Aorta (tissue), 5 donors: ENCODE measurements around the gene PLEKHA1. TPM values are rescaled to one million over a fixed set of nuclear protein-coding genes. Genes with fewer than 3 reads are reported as not detected.

Source experiments
- ATAC-seq: fragments of 200-7000 bp; cut with Tn5 transposase; one replicate; pipeline ENCODE4 v1.9.1; 2022; ENCODE audit warnings: moderate library complexity; ENCODE audit not compliant: low FRiP score
- DNase-seq, 2 donors: peaks; one replicate each; pipeline ENCODE4 v3.0.0-alpha.2; 2020
- H3K27ac ChIP-seq, 2 donors: one replicate each; pipeline ENCODE4 v1.5.1; 2013; ENCODE audit warnings: low read length in 2 of 2, mild to moderate bottlenecking in 2 of 2, moderate library complexity in 2 of 2, control low read depth in 1 of 2, inconsistent platforms in 1 of 2, low read depth in 1 of 2
- H3K27me3 ChIP-seq, 2 donors: one replicate each; pipeline ENCODE4 v1.6.1; 2013; ENCODE audit warnings: control low read depth in 1 of 2, low read length in 1 of 2, mild to moderate bottlenecking in 1 of 2, moderate library complexity in 1 of 2; ENCODE audit not compliant: insufficient read depth in 2 of 2, control insufficient read depth in 1 of 2
- H3K36me3 ChIP-seq, 2 donors: one replicate each; pipeline ENCODE4 v1.6.1; 2013; ENCODE audit warnings: control low read depth in 1 of 2, low read length in 1 of 2, mild to moderate bottlenecking in 1 of 2; ENCODE audit not compliant: insufficient read depth in 2 of 2, control insufficient read depth in 1 of 2
- H3K4me1 ChIP-seq, 2 donors: one replicate each; pipeline ENCODE4 v1.6.1; 2013; ENCODE audit warnings: low read length in 2 of 2, control low read depth in 1 of 2, mild to moderate bottlenecking in 1 of 2, moderate library complexity in 1 of 2; ENCODE audit not compliant: insufficient read depth in 2 of 2, control insufficient read depth in 1 of 2
- H3K4me3 ChIP-seq, 2 donors: one replicate each; pipeline ENCODE4 v1.5.1; 2013; ENCODE audit warnings: low read length in 2 of 2, control low read depth in 1 of 2, mild to moderate bottlenecking in 1 of 2
- H3K9me3 ChIP-seq: one replicate; pipeline ENCODE4 v1.6.1; 2013; ENCODE audit warnings: mild to moderate bottlenecking, low read length; ENCODE audit not compliant: control insufficient read depth
- WGBS, 2 donors: extraction: QIAGEN DNeasy Blood & Tissue Kit; methylation state at CpG; one replicate each; pipeline ENCODE4 v1.1.7; 2013; 5-methylcytosine and 5-hydroxymethylcytosine counted together
- intact Hi-C, 2 donors: fragments of 100-400 bp; cut with DNase I; formaldehyde crosslinking; loops; one replicate each; pipeline versions ENCODE4 v1.14.2 to v1.15.0; 2022
- polyA plus RNA-seq, 2 donors: library from polyadenylated mRNA; stranded (reverse); fragments of 200-250 nt; gene quantifications; one replicate each; pipeline ENCODE4 v1.2.3, GENCODE V29; 2013
- total RNA-seq, 2 donors: library from RNA; stranded (reverse); fragmentation: NEBNext Ultra II Directional; extraction: Animal tissue kit (Norgen Biotek cat#: 25700); gene quantifications; one replicate each; pipeline ENCODE4 v1.2.1, GENCODE V29; 2021
- donor health status: healthy with polysubstance abuse.
- donor health status: Bipolar disorder and iron deficiency.
- donor health status: DM: no; HTN: no; CAD: no.
- donor health status: DM: no; HTN: no; CAD: no.
- donor health status: DM: yes; HTN: yes; CAD: no.

Gene PLEKHA1
- total and polyA plus RNA-seq, 4 donors, result 16.3 to 46.1 (median 28.4) TPM

DNA sequence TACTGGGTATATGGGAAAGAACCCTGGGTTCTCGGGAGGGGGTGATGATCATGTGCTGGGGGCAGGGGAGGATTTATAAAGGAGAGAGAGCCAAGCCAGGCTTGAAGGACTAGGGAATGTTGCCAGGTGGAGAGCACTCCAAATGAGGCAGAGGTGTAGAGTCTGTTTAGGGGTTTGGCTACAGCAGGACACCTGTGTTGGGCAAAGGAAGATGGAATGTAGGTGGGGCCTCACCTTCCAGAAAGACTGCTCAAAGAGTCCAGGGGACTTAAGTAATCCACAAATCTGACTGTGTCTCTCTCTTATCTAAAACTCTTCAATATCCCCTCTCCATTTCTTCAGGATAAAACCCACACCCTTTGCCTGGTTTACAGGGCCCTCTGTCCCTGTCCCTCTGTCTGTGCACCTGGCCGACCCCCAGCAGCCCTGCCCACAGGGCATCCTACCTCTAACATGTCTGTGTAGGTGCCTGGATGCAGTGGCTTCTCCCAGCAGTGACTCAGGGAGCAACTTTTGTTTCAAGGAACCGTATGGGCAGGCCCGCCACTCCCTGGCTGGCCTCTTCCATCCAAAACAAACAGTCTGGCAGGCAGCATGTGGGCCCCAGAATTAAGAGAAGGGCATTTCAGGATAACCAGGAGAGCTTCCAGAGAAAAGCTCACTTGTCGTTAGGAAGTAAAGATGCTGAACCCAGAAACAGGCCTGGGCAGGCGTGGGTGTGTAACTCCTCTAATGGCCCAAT is 10.6 kb upstream of the PLEKHA1 start:
- Histone ChIP-seq H3K4me1 (peaks cover 0 to 4% of the 10 kb centered on the region in 2 donors), H3K36me3 (no peaks in the 10 kb centered on the region), H3K27me3 (no peaks in the 10 kb centered on the region), H3K27ac (peak overlapping the region in 1 of 2 donors; percentile 15), H3K4me3 (no peak overlapping the region), H3K9me3 (no peaks in the 10 kb centered on the region)
- DNase-seq (peak in 1 of 2 donors; percentile 66), ATAC-seq (peak; percentile 16)
- WGBS, 2 donors, result 9 to 12% methylated on average over 6 of the region's 6 CpGs
- intact Hi-C loops, result no loop called here

DNA sequence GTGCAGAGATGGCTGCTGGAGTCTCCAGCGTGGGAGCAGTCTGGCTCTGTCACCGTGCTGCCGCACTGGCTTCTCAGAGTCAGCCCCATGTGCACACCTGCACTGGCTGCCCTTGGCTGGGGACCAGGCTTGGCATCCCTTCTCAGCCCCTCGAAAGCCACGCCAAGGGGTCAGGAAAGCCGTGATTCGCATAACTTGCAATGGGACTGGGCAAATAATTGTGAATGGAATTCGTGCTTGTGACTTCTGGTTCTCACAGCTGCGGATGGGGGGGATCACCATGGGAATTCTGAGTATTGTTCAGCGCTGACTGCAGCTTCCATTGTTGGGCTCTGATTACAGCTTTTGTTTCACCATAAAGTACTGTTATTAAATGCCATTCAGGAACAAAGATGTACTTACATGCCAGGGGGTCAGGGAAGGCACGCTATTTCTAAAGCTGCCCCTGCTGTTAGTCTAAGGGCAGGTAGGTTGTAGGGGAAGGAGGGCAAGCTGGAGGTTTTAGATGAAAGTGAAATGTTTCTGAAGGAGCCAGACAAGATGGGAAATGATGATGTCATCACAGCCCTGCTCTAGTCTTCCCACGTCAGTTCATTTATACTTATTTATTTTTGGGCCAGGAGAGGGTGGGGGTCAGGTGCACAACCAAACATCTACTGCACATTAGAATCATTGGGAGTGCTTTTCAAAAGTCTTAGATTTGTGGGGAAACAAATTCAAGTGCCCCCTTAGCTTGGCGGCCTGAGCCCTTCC is 5.8 kb upstream of the PLEKHA1 start:
- DNase-seq, result no peak
- Histone ChIP-seq H3K27ac (no peak overlapping the region), H3K36me3 (no peaks in the 10 kb centered on the region), H3K4me3 (no peak overlapping the region), H3K9me3 (no peaks in the 10 kb centered on the region), H3K27me3 (no peaks in the 10 kb centered on the region), H3K4me1 (peaks cover 0 to 3% of the 10 kb centered on the region in 2 donors)
- intact Hi-C loops, result no loop called here
- 71 to 72% methylated on average over 13 of the region's 13 CpGs for WGBS, 2 donors
- ATAC-seq, result no peak

DNA sequence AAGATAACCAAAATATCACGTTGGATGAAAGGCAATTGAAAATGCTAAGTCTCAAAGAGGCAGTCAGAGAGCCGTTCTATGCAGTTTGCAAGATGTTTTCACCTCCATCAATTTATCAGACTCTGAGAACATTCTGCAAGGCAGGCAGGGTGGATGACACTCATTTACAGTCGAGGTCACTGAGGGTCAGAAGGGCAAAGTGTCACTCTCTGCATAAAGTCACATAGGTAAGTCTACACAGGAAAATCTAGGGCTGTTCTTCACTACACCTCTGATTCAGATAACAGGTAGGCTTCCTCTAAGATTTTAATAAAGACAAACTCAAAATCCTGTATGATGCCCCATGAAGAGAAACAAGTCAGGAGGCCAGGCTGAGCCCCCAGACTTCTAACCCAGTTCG is 1.4 kb upstream of the PLEKHA1 start:
- 61 to 63% methylated on average over 4 of the region's 4 CpGs for WGBS, 2 donors
- Histone ChIP-seq H3K4me1 (no peaks in the 10 kb centered on the region), H3K27me3 (no peaks in the 10 kb centered on the region), H3K27ac (peak overlapping the region in 1 of 2 donors; percentile 37), H3K9me3 (no peaks in the 10 kb centered on the region), H3K4me3 (no peak overlapping the region), H3K36me3 (no peaks in the 10 kb centered on the region)
- intact Hi-C loops, result loop anchor here in 1 of 2 donors (5.0 kb wide), 1 partner anchor 66 kb away; no protein-coding TSS in a partner anchor
- ATAC-seq (no peak), DNase-seq (no peak)

DNA sequence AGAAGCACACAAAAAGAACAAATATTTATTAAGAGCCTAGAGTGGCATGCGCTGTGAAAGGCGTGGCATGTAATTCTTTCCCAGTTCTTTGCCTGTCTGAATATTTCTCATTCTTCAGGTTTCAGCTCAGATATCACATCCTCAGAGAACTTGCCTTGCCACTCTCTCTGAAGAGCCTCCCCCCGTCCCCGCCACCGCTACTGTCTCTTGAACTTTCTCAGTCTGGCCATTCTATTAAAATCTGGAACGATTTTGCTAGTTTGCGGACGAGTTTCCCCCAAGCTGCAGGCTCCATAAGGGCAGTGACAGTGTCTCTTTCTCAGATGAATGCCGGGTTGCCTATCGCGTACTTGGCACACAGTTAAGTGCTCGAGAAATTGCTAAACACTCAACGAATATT is 787 bp upstream of the PLEKHA1 start:
- no peaks in the 10 kb centered on the region for H3K4me1 ChIP-seq

DNA sequence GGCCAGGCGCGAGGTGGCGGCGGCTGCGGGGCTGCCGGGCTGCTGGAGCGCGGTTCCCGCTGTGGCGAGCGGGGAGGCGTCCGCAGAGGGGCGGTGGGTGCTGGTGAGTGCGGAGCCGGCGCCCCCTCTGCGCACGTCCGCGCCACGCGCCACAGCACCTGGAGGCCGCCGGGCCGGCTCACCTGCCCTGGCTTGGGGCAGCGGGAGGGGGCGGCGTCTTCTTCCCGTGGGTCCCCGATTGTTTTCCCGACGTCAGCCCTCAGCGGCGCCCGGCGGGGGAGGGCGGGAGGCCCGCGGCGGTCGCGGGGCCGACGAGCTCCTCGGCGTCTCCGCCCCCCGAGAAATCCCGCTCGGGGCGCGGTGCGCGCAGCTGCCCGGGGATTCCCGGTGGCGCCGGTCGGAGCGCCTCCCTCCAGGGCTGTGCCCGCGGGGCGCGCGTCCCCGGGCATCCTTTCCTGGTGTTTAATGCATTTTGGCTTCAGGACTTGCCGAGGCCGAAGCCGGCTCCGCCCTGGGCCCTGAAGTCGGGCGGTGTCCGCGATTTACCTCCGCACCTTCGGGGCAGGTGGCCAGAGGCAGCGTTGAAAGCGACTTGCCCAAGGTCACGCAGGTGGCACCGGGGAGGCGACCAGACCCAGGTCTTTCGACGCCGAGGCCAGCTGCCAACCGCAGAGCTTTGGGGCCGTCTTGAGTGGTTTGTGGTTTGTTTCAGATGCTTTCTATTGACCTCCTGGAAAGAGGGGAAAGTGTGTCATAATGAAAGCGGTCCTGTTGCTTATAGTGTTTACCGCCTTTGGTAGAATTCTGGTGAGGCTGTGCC is 561 bp downstream of the PLEKHA1 start:
- Histone ChIP-seq H3K4me3 (peak overlapping the region; percentile 67 to 77), H3K27ac (peak overlapping the region; percentile 65 to 89), H3K9me3 (no peaks in the 10 kb centered on the region), H3K27me3 (no peaks in the 10 kb centered on the region), H3K36me3 (no peaks in the 10 kb centered on the region), H3K4me1 (no peaks in the 10 kb centered on the region)
- intact Hi-C loops, result loop anchor here in 1 of 2 donors (2.0 to 5.0 kb wide), 2 partner anchors 68 to 124 kb away; no protein-coding TSS in a partner anchor
- peak; percentile 73 for ATAC-seq
- WGBS, 2 donors, result 0% methylated on average over 61 to 89 of the region's 89 CpGs
- DNase-seq, result peak; percentile 75 to 88

More for the DNA sequence above, 787 bp upstream of the PLEKHA1 start:
- peak overlapping the region; percentile 35 to 49 for H3K4me3 ChIP-seq
- H3K36me3 ChIP-seq, result no peaks in the 10 kb centered on the region
- no peaks in the 10 kb centered on the region for H3K9me3 ChIP-seq
- H3K27ac ChIP-seq, result peak overlapping the region; percentile 37 to 84
- H3K27me3 ChIP-seq, result no peaks in the 10 kb centered on the region
- intact Hi-C loops, result loop anchor here in 1 of 2 donors (2.0 to 5.0 kb wide), 2 partner anchors 66 to 125 kb away; no protein-coding TSS in a partner anchor
- peak; percentile 1 for ATAC-seq
- 1% methylated on average over 13 of the region's 13 CpGs for WGBS, 2 donors
- no peak for DNase-seq

DNA sequence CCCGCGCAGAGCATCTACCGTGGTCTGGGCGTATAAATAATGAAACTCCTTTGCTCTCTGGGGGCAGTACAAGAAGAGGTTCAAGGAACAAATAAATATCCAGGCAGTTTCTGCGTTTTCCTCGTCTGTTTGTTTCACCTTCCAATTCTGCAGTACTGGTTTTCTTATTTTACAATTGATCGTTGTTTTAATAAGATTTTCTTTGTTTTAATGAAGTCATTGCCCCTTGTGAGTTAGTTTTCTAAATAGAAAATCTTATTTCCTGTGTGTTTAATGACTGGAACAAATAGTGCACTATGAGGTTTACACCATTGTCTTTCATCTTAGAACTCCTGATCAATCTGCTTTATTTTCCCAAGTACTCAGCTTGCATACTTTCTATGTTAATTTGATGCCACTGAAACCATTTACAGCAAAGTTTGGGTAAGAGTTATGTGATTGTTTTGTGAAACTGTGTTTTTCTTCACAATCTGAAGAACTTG is 1.2 kb downstream of the PLEKHA1 start:
- DNase-seq (no peak), ATAC-seq (no peak)
- H3K9me3 ChIP-seq, result no peaks in the 10 kb centered on the region
- peak overlapping the region; percentile 67 to 77 for H3K4me3 ChIP-seq
- 1 to 2% methylated on average over 7 of the region's 7 CpGs for WGBS, 2 donors
- intact Hi-C loops, result loop anchor here in 1 of 2 donors (2.0 kb wide), 1 partner anchor 123 kb away; no protein-coding TSS in a partner anchor
- no peaks in the 10 kb centered on the region for H3K4me1 ChIP-seq
- no peaks in the 10 kb centered on the region for H3K27me3 ChIP-seq
- no peaks in the 10 kb centered on the region for H3K36me3 ChIP-seq
- H3K27ac ChIP-seq, result peak overlapping the region in 1 of 2 donors; percentile 28

DNA sequence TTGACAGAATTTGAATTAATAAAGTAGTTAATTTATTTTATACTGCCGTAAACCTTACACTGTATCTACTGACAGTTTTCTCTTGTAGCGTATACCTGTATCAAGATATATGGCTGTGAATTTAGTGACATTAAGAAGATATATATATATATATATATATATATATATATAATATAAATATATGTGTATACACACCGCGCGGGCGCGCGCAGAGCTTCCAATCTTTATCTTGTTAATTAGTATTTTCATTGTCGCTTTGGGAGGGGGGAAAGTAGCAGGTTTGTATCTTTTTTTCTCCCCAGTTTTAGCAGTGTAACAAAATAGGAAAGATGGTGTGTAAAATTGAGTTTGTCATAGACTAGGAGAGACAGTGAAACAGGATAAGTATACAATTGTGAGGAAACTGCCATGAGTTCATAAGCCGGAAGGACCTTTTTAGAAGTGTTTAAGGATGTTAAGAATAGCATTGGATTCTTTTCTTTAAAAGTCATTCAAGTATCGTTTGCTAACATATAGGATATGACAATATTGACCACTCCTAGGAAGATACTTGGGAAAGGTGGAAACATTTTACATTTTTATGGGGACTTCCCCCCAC is 2.0 kb downstream of the PLEKHA1 start:
- Histone ChIP-seq H3K9me3 (no peaks in the 10 kb centered on the region), H3K27ac (no peak overlapping the region), H3K36me3 (no peaks in the 10 kb centered on the region), H3K4me3 (no peak overlapping the region), H3K27me3 (no peaks in the 10 kb centered on the region), H3K4me1 (no peaks in the 10 kb centered on the region)
- DNase-seq, result no peak
- intact Hi-C loops, result no loop called here
- 82% methylated on average over 11 of the region's 11 CpGs for WGBS, 2 donors
- ATAC-seq, result no peak

DNA sequence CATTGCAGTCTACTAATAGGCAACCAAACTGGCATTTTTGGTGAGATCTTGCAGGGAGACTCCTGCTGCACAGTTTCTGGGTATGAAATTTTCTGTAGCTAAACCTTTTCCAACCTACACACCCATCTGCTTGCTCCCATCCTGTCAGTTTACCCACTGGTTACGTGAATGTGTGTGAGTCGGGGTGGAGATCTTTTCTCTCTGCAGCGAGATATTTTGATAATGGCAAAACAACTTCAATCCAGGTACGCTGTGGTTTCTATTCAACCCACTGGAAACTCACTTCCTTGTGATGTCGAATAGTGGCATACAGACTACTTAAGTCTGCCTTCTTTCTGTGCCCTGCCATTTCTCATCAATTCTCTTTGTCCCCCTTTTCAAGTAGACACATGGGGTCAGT is 4.5 kb downstream of the PLEKHA1 start:
- WGBS, 2 donors, result 98% methylated on average over 5 of the region's 5 CpGs
- Histone ChIP-seq H3K36me3 (no peaks in the 10 kb centered on the region), H3K9me3 (no peaks in the 10 kb centered on the region), H3K4me1 (no peaks in the 10 kb centered on the region), H3K27ac (no peak overlapping the region), H3K27me3 (no peaks in the 10 kb centered on the region), H3K4me3 (no peak overlapping the region)
- no peak for ATAC-seq
- DNase-seq, result no peak
- intact Hi-C loops, result no loop called here
